Measurements from ENCODE around the gene CT83.

Gene CT83

DNA sequence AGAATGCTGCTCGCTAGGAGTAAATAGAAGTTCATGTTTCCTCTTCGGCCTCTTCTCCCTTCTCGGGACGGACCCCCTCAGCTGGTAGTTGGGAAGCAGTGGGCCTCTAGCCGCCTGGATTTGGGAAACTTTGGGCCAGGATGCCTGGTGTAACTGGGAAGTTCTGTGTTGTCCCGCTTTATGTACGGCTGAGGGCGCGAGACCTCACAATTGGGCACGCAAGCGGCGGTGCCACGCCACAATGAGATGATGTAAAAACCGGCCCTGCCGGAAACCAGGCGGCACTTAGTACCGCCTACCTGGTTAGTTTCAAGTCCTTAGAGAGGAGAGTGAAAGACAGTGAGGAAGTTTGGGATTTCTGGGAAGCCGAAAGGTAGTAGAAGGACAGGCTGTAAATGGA lies at the start of gene CT83:
Gene CT83 (minus strand): TSS at position 155 of the 400 bp plus-strand sequence. CDS start 120 bp downstream, at position 35.
- no peak for DNase-seq (ENCODE audit: extremely low read depth in 1 of 2, low read depth in 1 of 2)

GRCh38 chrX:116499780-116500179 lies 37.0 kb upstream of the CT83 start:
- DNase-seq (ENCODE audit: extremely low read depth in 1 of 2, low read depth in 1 of 2) = no peak

- no peak for DNase-seq (ENCODE audit: extremely low read depth in 1 of 2, low read depth in 1 of 2)
Observed at GRCh38 chrX:116493271-116493670, 30.5 kb upstream of the CT83 start.

- DNase-seq (ENCODE audit: extremely low read depth in 1 of 2, low read depth in 1 of 2) = no peak
Observed at GRCh38 chrX:116490104-116490503, 27.3 kb upstream of the CT83 start.

- DNase-seq (ENCODE audit: extremely low read depth in 1 of 2, low read depth in 1 of 2) = no peak
Observed at GRCh38 chrX:116480059-116480458, 17.3 kb upstream of the CT83 start.

- DNase-seq (ENCODE audit: extremely low read depth in 1 of 2, low read depth in 1 of 2) = no peak
Observed at GRCh38 chrX:116449156-116449555, 13.6 kb downstream of the CT83 start.

- no peak for DNase-seq (ENCODE audit: extremely low read depth in 1 of 2, low read depth in 1 of 2)
Observed at GRCh38 chrX:116436358-116436816, 26.4 kb downstream of the CT83 start, which contains the start of gene SLC6A14. SLC6A14 (plus strand) TSS chrX:116436606; CDS start chrX:116436710, 104 bp downstream.

- DNase-seq (ENCODE audit: extremely low read depth in 1 of 2, low read depth in 1 of 2) = no peak
Observed at GRCh38 chrX:116435597-116435996, 27.2 kb downstream of the CT83 start.

DNA sequence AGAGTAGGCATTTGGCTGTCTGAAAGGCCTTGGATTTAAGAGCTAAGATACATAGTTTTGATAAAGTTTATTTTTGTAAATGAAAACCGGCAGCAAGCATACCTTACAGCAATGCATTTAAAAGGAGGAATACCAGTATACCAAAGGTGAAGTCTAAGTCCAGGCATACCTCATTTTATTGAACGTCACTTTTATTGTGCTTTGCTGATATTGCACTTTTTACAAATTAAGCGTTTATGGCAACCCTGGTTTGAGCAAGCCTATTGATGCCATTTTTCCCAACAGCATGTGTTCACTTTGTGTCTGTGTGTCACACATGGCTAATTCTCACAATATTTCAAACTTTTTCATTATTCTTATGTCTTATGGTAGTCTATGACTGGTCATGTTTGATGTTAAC lies 34.8 kb downstream of the CT83 start:
- DNase-seq (ENCODE audit: extremely low read depth in 1 of 2, low read depth in 1 of 2) = no peak

GRCh38 chrX:116417968-116418367 lies 44.8 kb downstream of the CT83 start:
- no peak for DNase-seq (ENCODE audit: extremely low read depth in 1 of 2, low read depth in 1 of 2)

- no peak for DNase-seq (ENCODE audit: extremely low read depth in 1 of 2, low read depth in 1 of 2)
Observed at GRCh38 chrX:116417214-116417613, 45.6 kb downstream of the CT83 start.

- DNase-seq (ENCODE audit: extremely low read depth in 1 of 2, low read depth in 1 of 2) = no peak
Observed at GRCh38 chrX:116413273-116413672, 49.5 kb downstream of the CT83 start.
